Measurements from ENCODE around the gene RTKN.

RTKN gene

DNA sequence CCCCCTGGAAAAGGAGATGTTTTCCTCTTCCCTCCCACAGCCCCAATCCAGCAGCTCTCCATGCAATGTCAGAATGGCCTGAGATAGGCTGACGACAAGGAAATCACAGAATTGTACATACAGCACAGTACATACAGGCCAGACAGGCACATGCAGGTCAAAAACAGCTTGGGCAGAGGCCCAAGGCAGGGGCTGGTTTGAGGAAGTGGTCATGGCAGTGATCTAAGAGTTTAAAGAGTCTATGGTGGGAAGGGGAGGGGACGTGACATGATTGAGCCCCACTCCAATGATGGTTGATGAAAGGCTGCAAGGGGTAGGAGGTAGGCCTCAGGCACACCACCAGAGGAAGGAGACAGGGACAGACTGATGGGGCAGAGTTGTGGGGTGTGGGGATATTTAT lies 65.9 kb downstream of the RTKN start:
- H3K9ac ChIP-seq (ENCODE audit: low read depth, low read length): no peak overlapping the region
- peaks cover 6% of the 10 kb centered on the region; the same call in 1 of the 2 replicates for H3K36me3 ChIP-seq (ENCODE audit: insufficient read depth, low read length)
- no peaks in the 10 kb centered on the region for H3K9me3 ChIP-seq (ENCODE audit: control insufficient read depth, insufficient read depth, low read length)
- H3K4me1 ChIP-seq (ENCODE audit: insufficient read depth, low read length): peaks cover 24% of the 10 kb centered on the region
